Coronary artery (tissue), 2 donors: ENCODE data around the gene TMEM235.

ENCODE experiments used
- DNase-seq: peaks from one replicate; pipeline ENCODE4 v3.0.0-alpha.2; 2017; ENCODE audit warnings: low spot score
- H3K27ac ChIP-seq, 2 donors: fragments of 200-600 bp; sonication (generic); one replicate each; pipeline ENCODE4 v1.5.1; 2016 to 2019
- H3K4me3 ChIP-seq: fragments of 200-600 bp; sonication (generic); 2 replicates; pipeline ENCODE4 v1.5.1; 2016; ENCODE audit warnings: mild to moderate bottlenecking, moderate library complexity
- TF ChIP-seq, protein P1 (sequence below): fragments of 200-600 bp; sonication (generic); IDR thresholded peaks from one replicate; pipeline ENCODE4 v1.5.1; 2019; ENCODE audit warnings: antibody characterized with exemption

TMEM235 gene

DNA sequence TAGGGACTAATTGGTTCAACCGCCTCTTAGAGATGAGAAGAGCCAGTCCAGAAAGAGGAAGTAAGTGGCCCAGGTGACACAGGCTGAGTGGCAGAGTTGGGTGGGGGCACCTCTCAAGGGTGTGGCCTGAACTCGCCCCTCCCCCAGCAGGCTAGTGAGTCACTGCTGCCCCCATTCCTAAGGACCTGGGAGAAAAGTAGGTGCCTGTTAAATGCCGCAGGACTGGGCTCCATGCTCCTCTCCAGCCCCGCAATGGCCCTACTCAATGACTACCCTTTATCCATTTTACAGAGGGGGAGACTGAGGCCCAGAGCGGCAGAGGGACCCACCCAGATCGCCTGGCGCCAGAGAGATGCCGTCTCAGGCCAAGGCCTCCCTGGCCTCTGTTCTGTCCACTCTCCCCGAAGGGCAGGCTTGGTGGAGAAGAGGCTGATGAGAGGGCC lies 8.1 kb downstream of the TMEM235 start:
- no peak for DNase-seq

DNA sequence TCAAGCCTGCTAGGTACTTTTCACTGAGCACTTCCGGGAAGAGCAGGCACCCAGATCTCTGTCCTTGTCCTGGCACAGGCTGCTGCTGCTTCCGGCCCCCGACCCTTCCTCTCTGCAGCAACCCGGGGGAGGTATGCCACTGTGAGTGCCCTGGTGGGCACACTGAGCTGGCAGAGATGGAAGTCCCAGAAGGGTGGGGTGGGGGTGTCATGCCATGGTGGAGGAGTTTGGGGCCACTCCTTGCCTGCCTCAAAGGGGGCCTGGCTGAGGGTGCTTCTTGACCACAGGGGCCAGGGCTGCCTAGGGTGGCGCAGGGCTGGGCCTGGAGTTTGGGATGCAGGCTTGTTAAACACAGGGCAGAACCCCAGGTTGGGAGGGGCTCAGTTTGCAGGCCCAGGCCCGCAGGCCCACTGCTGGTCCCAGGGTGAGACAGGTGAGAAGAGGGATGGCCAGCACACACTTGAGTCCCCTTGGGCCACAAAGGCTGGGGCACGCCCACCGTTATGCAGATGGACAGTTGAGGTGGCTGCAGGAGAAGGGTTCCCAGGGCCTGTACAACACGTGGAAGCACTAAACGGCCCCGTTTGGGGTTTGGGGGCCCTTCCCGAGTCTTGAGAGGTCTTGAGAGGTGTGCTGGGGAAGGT lies 8.7 kb downstream of the TMEM235 start:
- H3K27ac ChIP-seq: no peak overlapping the region
- DNase-seq: no peak
- H3K4me3 ChIP-seq: no peak overlapping the region
- TF ChIP-seq, protein P1, sequence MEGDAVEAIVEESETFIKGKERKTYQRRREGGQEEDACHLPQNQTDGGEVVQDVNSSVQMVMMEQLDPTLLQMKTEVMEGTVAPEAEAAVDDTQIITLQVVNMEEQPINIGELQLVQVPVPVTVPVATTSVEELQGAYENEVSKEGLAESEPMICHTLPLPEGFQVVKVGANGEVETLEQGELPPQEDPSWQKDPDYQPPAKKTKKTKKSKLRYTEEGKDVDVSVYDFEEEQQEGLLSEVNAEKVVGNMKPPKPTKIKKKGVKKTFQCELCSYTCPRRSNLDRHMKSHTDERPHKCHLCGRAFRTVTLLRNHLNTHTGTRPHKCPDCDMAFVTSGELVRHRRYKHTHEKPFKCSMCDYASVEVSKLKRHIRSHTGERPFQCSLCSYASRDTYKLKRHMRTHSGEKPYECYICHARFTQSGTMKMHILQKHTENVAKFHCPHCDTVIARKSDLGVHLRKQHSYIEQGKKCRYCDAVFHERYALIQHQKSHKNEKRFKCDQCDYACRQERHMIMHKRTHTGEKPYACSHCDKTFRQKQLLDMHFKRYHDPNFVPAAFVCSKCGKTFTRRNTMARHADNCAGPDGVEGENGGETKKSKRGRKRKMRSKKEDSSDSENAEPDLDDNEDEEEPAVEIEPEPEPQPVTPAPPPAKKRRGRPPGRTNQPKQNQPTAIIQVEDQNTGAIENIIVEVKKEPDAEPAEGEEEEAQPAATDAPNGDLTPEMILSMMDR: no peak

More for the DNA sequence above, 8.1 kb downstream of the TMEM235 start:
- TF ChIP-seq, protein P1: no peak
- Histone ChIP-seq H3K4me3 (no peak overlapping the region), H3K27ac (no peak overlapping the region)

GRCh38 chr17:78240839-78241238 lies 9.4 kb downstream of the TMEM235 start:
- TF ChIP-seq, protein P1: no peak
- Histone ChIP-seq H3K4me3 (no peak overlapping the region), H3K27ac (no peak overlapping the region)
- DNase-seq: no peak

DNA sequence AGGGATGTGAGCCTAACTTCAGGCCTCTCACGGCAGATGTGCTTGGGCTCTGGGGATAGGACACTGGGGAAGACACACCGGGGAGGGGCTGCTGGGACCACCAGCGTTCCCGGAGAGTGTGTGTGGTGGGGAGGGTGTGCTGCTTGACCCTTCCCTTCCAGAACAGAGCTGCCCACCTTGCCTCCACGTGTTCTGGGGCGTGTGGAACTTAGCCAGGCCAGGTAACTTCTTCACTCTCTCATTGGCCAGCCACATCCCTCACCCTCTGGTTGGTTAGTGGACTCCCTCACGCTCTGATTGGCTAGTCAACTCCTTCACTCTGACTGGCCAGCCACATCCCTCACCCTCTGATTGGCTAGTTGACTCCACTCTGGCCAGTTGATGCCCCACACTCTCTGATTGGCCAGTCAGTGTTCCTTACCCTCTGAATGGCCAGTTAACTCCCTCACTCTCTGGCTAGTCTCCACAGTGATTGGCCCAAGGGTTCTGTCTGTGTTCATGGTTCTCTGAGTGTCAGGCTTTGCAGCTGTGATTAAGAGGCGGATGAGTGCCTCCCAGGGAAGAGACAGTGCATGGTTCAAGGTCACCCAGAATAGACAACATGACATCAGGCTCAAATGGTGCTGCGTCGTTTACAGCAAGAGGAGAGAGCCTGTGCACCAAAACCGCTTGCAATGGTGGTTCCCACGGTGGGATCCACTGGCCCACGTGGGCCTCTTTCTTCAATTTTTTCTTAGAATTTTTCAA lies 10.0 kb downstream of the TMEM235 start:
- TF ChIP-seq, protein P1: no peak
- Histone ChIP-seq H3K4me3 (no peak overlapping the region), H3K27ac (no peak overlapping the region)
- DNase-seq: no peak

DNA sequence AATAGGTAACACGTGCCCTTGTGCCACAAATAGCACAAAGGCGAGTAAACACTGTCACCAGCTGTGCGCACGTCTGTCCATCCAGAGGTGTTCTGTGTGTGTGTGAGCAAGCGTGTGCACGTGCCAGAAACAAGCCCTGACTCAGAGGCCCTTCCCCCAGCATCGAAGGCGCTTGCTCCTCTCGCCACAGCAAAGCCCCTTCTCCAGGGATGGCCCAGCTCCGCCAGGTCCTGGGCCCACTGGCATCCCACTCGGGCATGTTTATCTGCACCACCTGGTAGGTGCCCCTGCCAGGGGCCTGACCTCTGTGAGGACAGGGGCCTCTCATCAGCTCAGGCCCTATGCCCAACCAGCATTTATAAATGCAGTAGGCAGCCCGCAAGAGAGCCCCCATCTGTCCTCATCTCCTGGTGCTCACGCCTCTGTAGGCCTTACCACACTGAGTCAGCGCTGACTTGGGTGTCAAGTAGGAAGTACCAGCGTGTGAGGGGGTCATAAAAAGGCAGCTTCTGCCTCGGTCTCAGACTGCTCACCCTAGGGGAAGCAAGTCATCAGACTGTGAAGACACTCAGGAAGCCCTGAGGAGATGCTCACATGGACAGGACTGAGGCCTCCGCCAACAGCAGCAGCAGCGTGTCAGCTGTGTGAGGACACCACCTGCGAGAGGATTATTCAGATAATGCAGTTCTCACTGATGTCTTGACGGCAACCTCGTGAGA lies 10.8 kb downstream of the TMEM235 start:
- TF ChIP-seq, protein P1: no peak
- H3K4me3 ChIP-seq: no peak overlapping the region
- no peak for DNase-seq
- no peak overlapping the region for H3K27ac ChIP-seq

DNA sequence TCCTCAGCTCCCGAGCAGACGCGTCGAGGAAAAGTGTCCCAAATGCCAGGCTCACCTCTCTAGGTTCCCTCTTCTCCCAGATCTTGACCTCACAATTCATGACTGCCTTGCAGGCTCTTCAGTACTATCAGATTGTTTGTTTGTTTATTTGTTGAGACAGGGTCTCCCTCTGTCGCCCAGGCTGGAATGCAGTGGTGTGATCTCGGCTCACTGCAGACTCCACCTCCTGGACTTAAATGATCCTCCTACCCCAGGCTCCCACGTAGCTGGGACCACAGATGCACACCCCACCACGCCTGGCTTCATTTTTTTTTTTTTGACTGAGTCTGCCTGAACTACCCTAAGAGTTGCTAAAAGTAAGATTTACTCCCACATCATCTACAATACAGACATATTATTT lies 15.9 kb downstream of the TMEM235 start:
- TF ChIP-seq, protein P1: no peak
- Histone ChIP-seq H3K4me3 (no peak overlapping the region), H3K27ac (no peak overlapping the region)
- no peak for DNase-seq
